ENCODE measurements around the gene TASOR.

- no peak for TF ChIP-seq POLR2AphosphoS5 (IDR thresholded peaks at IDR 0.05; ENCODE audit: low read depth, low read length)
- TF ChIP-seq TAF1 (IDR thresholded peaks at IDR 0.05; ENCODE audit: borderline replicate concordance, low read depth, low read length), result no peak
Measured at GRCh38 chr3:56725175-56725574, 42.1 kb upstream of the TASOR start.

Measured in GM12892 (cell line).